Ovary (tissue), 9 donors: Measurements from ENCODE around the gene HYAL3. TPM values are rescaled to one million over a fixed set of nuclear protein-coding genes. Genes with fewer than 3 reads are reported as not detected.

ENCODE experiments used
- DNase-seq, 5 donors: peaks; one replicate each; pipeline ENCODE4 v3.0.0-alpha.2; 2019 to 2020
- H3K27ac ChIP-seq, 2 donors: fragments of 200-600 bp; one replicate each; pipeline versions ENCODE4 v1.5.1 to v1.8.0; 2019 to 2022
- H3K27me3 ChIP-seq: fragments of 200-600 bp; one replicate; pipeline ENCODE4 v1.8.0; 2022
- H3K36me3 ChIP-seq: fragments of 200-600 bp; sonication (generic); one replicate; pipeline ENCODE4 v1.5.1; 2019
- H3K4me1 ChIP-seq: one replicate; pipeline ENCODE4 v1.8.1; 2013; ENCODE audit warnings: mild to moderate bottlenecking, moderate library complexity; ENCODE audit not compliant: insufficient read depth
- H3K4me3 ChIP-seq: fragments of 200-600 bp; sonication (generic); one replicate; pipeline ENCODE4 v1.5.1; 2017
- H3K9me3 ChIP-seq, 2 donors: fragments of 200-600 bp in 1 of 2; sonication (generic) in 1 of 2; one replicate each; pipeline versions ENCODE4 v1.5.1 to v1.8.1; 2013 to 2019; ENCODE audit warnings: mild to moderate bottlenecking in 1 of 2, moderate library complexity in 1 of 2
- EP300 ChIP-seq: sonication (generic); formaldehyde crosslinking; IDR thresholded peaks from one replicate; pipeline ENCODE4 v1.6.1; 2017; ENCODE audit warnings: antibody characterized with exemption
- POLR2A ChIP-seq: fragments of 450-650 bp; IDR thresholded peaks from one replicate; pipeline ENCODE4 v1.6.1; 2017; ENCODE audit warnings: antibody characterized with exemption, mild to moderate bottlenecking, moderate library complexity
- WGBS, 3 donors: extraction: QIAGEN DNeasy Blood & Tissue Kit in 1 of 3; methylation state at CpG; one replicate each; pipeline versions ENCODE4 v1.1.5 to v1.1.7; 2013 to 2017; 5-methylcytosine and 5-hydroxymethylcytosine counted together
- intact Hi-C, 4 donors: fragments of 100-400 bp; cut with DNase I; formaldehyde crosslinking; loops; one replicate each; pipeline versions ENCODE4 v1.11.0 to v1.15.1; 2022 to 2023
- polyA plus RNA-seq, 2 donors: library from polyadenylated mRNA; stranded (reverse); fragments of 200-250 nt in 1 of 2; fragments of 350-450 nt in 1 of 2; fragmentation: Illumina TruSeq in 1 of 2; extraction: RNeasy Lipid Tissue Mini Kit (QIAGEN cat#74804) in 1 of 2; gene quantifications; one replicate each; pipeline ENCODE4 v1.2.3, GENCODE V29; 2013 to 2014
- total RNA-seq, 7 donors: library from RNA; depleted of rRNA in 2 of 7; stranded (reverse); fragments of >200 nt in 2 of 7; fragmentation: NEBNext Ultra II Directional in 3 of 7; extraction: Animal tissue kit (Norgen Biotek cat#: 25700) in 3 of 7; gene quantifications; one replicate each; pipeline versions ENCODE4 v1.1.0 to v1.2.4, GENCODE V29; 2016 to 2023
- TF ChIP-seq, protein P1 (sequence below), 3 donors: fragments of 450-650 bp in 2 of 3; fragments of 200-600 bp in 1 of 3; IDR thresholded peaks; one replicate each; pipeline versions ENCODE4 v1.5.1 to v1.8.0; 2016 to 2022; ENCODE audit warnings: antibody characterized with exemption in 3 of 3, mild to moderate bottlenecking in 1 of 3
- donor health status: DM: no; HTN: no; CAD: no; lungs with moderate emphysema.
- donor health status: DM: no; HTN: no; CAD: no.
- donor health status: Bipolar disorder and iron deficiency.
- donor health status: DM: yes; HTN: yes; CAD: no.
- donor health status: DM: no; HTN: no; CAD: no.
- donor health status: DM: yes; HTN: yes; CAD: no.

Gene HYAL3
- total and polyA plus RNA-seq, 9 donors = 0.58 to 4.3 (median 1.9) TPM

DNA sequence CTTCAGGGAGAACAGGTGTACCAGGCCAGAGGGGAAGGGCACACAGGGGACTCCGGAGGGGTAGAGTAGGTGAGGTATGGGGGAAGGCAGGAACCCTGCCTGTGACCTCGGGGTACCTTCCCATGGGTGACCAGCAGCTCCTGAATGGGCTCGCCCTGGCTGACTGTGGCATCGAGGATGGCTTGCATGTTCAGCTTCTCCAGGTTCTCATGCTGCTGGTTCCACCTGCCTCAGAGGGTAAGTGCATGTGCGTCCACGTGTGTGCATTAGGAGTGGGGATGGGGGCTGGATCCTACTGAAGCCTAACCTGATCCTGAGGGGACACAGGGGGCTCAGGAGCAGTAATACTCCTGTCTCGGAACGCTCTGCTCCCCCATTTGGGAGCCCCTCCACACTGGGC is 45.8 kb upstream of the HYAL3 start:
- intact Hi-C loops = loop anchor here in 3 of 4 donors (5.0 kb wide), 1 partner anchor 197 kb away; no protein-coding TSS in a partner anchor
- Histone ChIP-seq H3K9me3 (no peaks in the 10 kb centered on the region), H3K27me3 (no peaks in the 10 kb centered on the region), H3K36me3 (no peaks in the 10 kb centered on the region), H3K4me1 (peaks cover 17% of the 10 kb centered on the region), H3K4me3 (peak overlapping the region; percentile 15), H3K27ac (no peak overlapping the region)
- DNase-seq = peak in 1 of 5 donors; percentile 31
- TF ChIP-seq EP300 = no peak
- TF ChIP-seq, protein P1, sequence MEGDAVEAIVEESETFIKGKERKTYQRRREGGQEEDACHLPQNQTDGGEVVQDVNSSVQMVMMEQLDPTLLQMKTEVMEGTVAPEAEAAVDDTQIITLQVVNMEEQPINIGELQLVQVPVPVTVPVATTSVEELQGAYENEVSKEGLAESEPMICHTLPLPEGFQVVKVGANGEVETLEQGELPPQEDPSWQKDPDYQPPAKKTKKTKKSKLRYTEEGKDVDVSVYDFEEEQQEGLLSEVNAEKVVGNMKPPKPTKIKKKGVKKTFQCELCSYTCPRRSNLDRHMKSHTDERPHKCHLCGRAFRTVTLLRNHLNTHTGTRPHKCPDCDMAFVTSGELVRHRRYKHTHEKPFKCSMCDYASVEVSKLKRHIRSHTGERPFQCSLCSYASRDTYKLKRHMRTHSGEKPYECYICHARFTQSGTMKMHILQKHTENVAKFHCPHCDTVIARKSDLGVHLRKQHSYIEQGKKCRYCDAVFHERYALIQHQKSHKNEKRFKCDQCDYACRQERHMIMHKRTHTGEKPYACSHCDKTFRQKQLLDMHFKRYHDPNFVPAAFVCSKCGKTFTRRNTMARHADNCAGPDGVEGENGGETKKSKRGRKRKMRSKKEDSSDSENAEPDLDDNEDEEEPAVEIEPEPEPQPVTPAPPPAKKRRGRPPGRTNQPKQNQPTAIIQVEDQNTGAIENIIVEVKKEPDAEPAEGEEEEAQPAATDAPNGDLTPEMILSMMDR (IDR thresholded peaks at IDR 0.05) = no peak
- no peak for TF ChIP-seq POLR2A
- 47 to 56% (median 54%) methylated on average over 6 to 8 of the region's 8 CpGs for WGBS, 3 donors

DNA sequence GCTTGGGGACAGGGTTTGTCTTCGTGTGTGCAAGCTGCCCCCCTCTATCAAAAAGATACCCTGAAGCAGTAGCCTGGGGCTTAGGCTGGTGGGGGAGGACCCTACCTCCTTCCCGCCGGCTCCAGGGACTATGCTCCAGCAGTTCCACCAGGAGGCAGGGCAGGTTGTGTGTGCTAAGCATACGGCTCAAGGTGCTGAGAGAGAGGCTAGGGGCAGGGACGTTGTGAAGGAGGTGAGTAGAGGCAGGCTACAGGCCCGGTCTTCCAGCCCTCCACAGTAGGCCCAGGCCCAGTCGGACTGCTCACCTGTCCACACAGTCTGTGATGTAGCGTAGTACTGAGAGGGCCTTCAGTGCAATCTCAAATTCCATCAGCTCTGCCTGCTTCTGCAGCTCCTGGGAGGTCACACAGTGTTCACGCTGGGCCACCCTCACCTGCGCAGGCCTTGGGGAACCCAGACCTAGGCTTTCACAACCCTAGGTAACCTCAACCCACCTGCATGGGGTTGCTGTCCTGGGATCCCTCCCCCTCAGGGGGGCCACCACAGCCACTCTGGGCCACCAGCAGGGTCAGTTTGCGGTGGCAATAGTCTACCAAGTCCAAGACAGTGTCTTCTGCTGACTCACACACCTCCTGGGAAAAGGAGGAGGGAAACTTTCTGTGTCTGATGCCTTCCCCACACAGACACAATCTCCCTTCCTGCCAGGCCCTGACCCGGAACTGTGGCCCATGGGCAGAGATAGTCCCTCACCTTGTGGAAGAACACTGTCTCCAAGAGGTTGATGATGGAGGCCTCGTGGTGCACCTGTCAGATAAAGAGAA is 43.8 kb upstream of the HYAL3 start:
- TF ChIP-seq EP300 (no peak), POLR2A (no peak)
- TF ChIP-seq, protein P1 (IDR thresholded peaks at IDR 0.05) = no peak
- peaks cover 17% of the 10 kb centered on the region for H3K4me1 ChIP-seq
- 82 to 87% (median 83%) methylated on average over 12 to 13 of the region's 13 CpGs for WGBS, 3 donors

DNA sequence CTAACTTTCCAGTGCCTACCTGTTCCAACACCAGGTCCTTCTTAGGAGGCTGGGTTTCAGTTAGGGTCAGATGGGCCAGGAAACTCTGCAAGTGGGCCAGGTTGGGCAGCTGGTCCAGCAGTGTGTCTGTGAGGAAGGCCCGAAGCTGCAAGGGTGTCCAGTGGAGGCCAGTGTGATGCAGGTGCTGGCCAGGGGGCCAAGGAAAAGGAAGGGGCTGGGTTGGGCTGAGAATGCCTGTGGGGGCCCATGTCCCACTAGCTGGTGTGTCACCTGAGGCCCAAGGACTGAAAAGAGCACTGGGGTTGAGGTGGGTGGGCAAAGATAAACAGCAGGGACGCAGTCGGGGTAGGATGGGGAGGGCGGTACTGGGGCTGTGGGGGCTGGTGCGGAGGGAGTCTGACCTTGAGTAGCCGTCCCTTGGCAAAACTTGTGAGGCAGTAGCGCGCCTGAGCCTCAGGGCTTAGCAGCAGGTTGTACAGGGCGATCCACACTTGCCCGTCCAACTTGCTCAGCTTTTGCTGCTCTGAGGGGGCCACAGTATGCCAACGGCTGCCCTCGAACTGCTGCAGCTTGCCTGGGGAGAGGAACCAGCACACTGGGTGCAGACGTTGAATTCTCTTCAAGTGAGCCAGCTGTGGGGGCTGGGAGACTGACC is 42.9 kb upstream of the HYAL3 start:
- no peak overlapping the region for H3K4me3 ChIP-seq
- no peak for TF ChIP-seq EP300
- H3K9me3 ChIP-seq = no peaks in the 10 kb centered on the region
- no peaks in the 10 kb centered on the region for H3K27me3 ChIP-seq
- no peak overlapping the region for H3K27ac ChIP-seq
- H3K4me1 ChIP-seq = peaks cover 17% of the 10 kb centered on the region
- 81 to 85% (median 82%) methylated on average over 13 of the region's 13 CpGs for WGBS, 3 donors
- DNase-seq = peak in 1 of 5 donors; percentile 36
- H3K36me3 ChIP-seq = no peaks in the 10 kb centered on the region
- intact Hi-C loops = no loop called here

More for the DNA sequence above, 43.8 kb upstream of the HYAL3 start:
- Histone ChIP-seq H3K27ac (no peak overlapping the region), H3K9me3 (no peaks in the 10 kb centered on the region), H3K4me3 (no peak overlapping the region), H3K36me3 (no peaks in the 10 kb centered on the region), H3K27me3 (no peaks in the 10 kb centered on the region)
- intact Hi-C loops = no loop called here
- peak in 1 of 5 donors; percentile 33 for DNase-seq

DNA sequence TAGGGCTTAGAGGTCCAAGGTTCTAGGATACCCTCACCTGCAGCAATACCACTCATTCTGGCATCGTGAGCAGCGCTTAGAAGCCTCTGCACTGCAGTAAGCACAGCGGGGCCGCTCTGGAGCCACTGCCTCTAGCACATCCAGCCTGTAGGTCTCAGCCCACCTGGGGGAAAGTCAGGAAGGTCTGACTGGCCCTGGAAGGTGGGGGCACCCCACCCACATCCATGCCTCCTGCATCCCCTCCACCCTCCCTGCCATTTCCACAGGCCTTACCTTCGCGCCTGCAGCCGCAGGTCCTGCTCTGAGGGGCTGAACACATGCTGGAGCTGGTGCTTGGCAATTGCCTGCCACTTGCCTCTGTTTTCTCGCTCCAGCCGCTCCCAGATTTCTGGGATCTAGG is 42.3 kb upstream of the HYAL3 start:
- intact Hi-C loops = no loop called here
- no peaks in the 10 kb centered on the region for H3K36me3 ChIP-seq
- H3K4me3 ChIP-seq = no peak overlapping the region
- no peaks in the 10 kb centered on the region for H3K27me3 ChIP-seq
- DNase-seq = peak in 2 of 5 donors; percentile 40 to 42
- peaks cover 17% of the 10 kb centered on the region for H3K4me1 ChIP-seq
- no peaks in the 10 kb centered on the region for H3K9me3 ChIP-seq
- 93 to 95% (median 94%) methylated on average over 9 of the region's 9 CpGs for WGBS, 3 donors
- TF ChIP-seq, protein P1 (IDR thresholded peaks at IDR 0.05) = no peak
- TF ChIP-seq POLR2A (no peak), EP300 (no peak)
- no peak overlapping the region for H3K27ac ChIP-seq
